ENCODE data around the gene ACKR4.

DNA sequence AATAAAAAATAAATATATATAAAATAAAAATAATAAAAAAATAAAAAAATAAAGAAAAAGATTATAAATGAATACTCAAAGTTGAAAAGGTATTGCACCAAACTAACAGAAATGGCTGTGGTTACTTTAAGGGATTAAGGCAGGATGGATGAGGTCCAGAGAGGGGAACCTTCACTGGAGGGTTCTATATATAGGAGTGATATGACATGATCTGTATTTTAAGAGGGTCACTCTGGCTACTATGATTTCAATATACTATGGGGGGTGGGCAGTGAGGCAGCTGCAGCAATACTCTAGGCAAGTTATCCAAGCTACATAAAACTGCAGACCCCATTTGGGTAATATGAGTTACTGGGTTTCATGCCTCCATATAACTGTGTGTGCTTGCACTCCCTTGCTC lies 38.0 kb downstream of the ACKR4 start:
- TF ChIP-seq EZH2 (IDR thresholded peaks at IDR 0.05; ENCODE audit: low read length, unreplicated experiment): no peak
- TF ChIP-seq, protein P1, sequence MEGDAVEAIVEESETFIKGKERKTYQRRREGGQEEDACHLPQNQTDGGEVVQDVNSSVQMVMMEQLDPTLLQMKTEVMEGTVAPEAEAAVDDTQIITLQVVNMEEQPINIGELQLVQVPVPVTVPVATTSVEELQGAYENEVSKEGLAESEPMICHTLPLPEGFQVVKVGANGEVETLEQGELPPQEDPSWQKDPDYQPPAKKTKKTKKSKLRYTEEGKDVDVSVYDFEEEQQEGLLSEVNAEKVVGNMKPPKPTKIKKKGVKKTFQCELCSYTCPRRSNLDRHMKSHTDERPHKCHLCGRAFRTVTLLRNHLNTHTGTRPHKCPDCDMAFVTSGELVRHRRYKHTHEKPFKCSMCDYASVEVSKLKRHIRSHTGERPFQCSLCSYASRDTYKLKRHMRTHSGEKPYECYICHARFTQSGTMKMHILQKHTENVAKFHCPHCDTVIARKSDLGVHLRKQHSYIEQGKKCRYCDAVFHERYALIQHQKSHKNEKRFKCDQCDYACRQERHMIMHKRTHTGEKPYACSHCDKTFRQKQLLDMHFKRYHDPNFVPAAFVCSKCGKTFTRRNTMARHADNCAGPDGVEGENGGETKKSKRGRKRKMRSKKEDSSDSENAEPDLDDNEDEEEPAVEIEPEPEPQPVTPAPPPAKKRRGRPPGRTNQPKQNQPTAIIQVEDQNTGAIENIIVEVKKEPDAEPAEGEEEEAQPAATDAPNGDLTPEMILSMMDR (conservative IDR thresholded peaks at IDR 0.05; ENCODE audit: low read depth, low read length): no peak
